HCT116 (cell line): ENCODE results near the gene KSR2. TPM values are rescaled to one million over a fixed set of nuclear protein-coding genes. Genes with fewer than 3 reads are reported as not detected.

Experiments
- ATAC-seq: fragments of 200-7000 bp; cut with Tn5 transposase; 2 replicates; pipeline ENCODE4 v1.9.1; 2020; ENCODE audit warnings: mild to moderate bottlenecking, moderate library complexity
- BruUV-seq: library from RNA; stranded (reverse); fragments of 400-500 nt; replicated peaks from 2 replicates; lab custom pipeline; 2021; lab: Mats Ljungman, UMichigan
- CTCF ChIA-PET: fragments of 300-600 bp; sonication (Branson Sonifier 250); formaldehyde crosslinking; loops from one replicate; lab custom pipeline; 2021; ENCODE audit warnings: antibody characterized with exemption; lab: Charles Lee
- POLR2A ChIA-PET: fragments of 300-600, 350-600 bp; sonication (Branson Sonifier 250); formaldehyde crosslinking; loops from one replicate; lab custom pipeline; 2021; ENCODE audit warnings: antibody characterized with exemption; lab: Charles Lee
- RAD21 ChIA-PET, 2 experiments: fragments of 300-600 bp; sonication (Branson Sonifier 250); formaldehyde crosslinking; loops; one replicate each; lab custom pipeline; 2023; ENCODE audit warnings: low total read pairs in 2 of 2; ENCODE audit not compliant: uncharacterized antibody in 2 of 2, unreplicated experiment in 2 of 2, low non-redundant PET in 1 of 2; lab: Charles Lee
- DNase-seq: peaks from one replicate; pipeline ENCODE4 v3.0.0-alpha.2; 2010; ENCODE audit warnings: low read depth, low spot score
- H2AFZ ChIP-seq: fragments of 200-600 bp; shearing (Covaris generic), sonication (generic); 2 replicates; pipeline ENCODE4 v1.6.1; 2017; ENCODE audit warnings: low read depth, mixed run types, mixed read lengths, antibody characterized with exemption, low read length; ENCODE audit not compliant: poor library complexity, severe bottlenecking
- H3K27ac ChIP-seq: 2 replicates; pipeline ENCODE4 v1.5.1; 2012; ENCODE audit warnings: low read depth, low read length
- H3K27me3 ChIP-seq: fragments of 200-600 bp; sonication (generic); 2 replicates; pipeline ENCODE4 v1.6.1; 2016; ENCODE audit warnings: mixed run types, low read length, mixed read lengths; ENCODE audit not compliant: insufficient read depth
- H3K36me3 ChIP-seq, 2 experiments: fragments of 200-500 bp in 1 of 2; fragments of 200-600 bp in 1 of 2; sonication (Bioruptor generic) in 1 of 2; sonication (generic) in 1 of 2; 2 replicates each; pipeline versions ENCODE4 v1.5.1 to v1.6.1; 2014 to 2016; ENCODE audit warnings: low read length in 2 of 2, inconsistent platforms in 1 of 2, mixed read lengths in 1 of 2, mixed run types in 1 of 2; ENCODE audit not compliant: insufficient read depth in 2 of 2, control insufficient read depth in 1 of 2
- H3K4me1 ChIP-seq, 2 experiments: fragments of 200-600 bp in 1 of 2; sonication (generic) in 1 of 2; 2 replicates each; pipeline versions ENCODE4 v1.5.1 to v1.6.1; 2012 to 2017; ENCODE audit warnings: low read length in 2 of 2, inconsistent platforms in 1 of 2, mild to moderate bottlenecking in 1 of 2, mixed read lengths in 1 of 2, mixed run types in 1 of 2, moderate library complexity in 1 of 2; ENCODE audit not compliant: insufficient read depth in 2 of 2, control insufficient read depth in 1 of 2
- H3K4me2 ChIP-seq: fragments of 200-600 bp; sonication (generic); 2 replicates; pipeline ENCODE4 v1.6.1; 2017; ENCODE audit warnings: mixed run types, low read length, mixed read lengths
- H3K4me3 ChIP-seq, 2 experiments: fragments of 200-600 bp in 1 of 2; sonication (generic) in 1 of 2; replicated peaks in 1 of 2; 2 replicates each; pipeline ENCODE4 v1.5.1; 2011 to 2016; ENCODE audit warnings: low read length in 2 of 2, control low read depth in 1 of 2, low read depth in 1 of 2, mild to moderate bottlenecking in 1 of 2, mixed read lengths in 1 of 2, mixed run types in 1 of 2
- H3K79me2 ChIP-seq: fragments of 200-600 bp; sonication (generic); 2 replicates; pipeline ENCODE4 v1.6.1; 2017; ENCODE audit warnings: mild to moderate bottlenecking, mixed run types, low read length, moderate library complexity, mixed read lengths; ENCODE audit not compliant: insufficient read depth
- H3K9ac ChIP-seq: fragments of 200-600 bp; sonication (generic); 2 replicates; pipeline ENCODE4 v1.6.1; 2016; ENCODE audit warnings: low read length, mixed read lengths
- H3K9me2 ChIP-seq: fragments of 200-600 bp; sonication (generic), shearing (Covaris generic); 2 replicates; pipeline ENCODE4 v1.6.1; 2017; ENCODE audit warnings: mixed run types, mild to moderate bottlenecking, moderate library complexity; ENCODE audit not compliant: insufficient read depth
- H3K9me3 ChIP-seq, 2 experiments: fragments of 200-500 bp in 1 of 2; fragments of 200-600 bp in 1 of 2; sonication (Bioruptor generic) in 1 of 2; sonication (generic) in 1 of 2; 2 replicates each; pipeline ENCODE4 v1.6.1; 2014 to 2017; ENCODE audit warnings: low read length in 2 of 2, mixed read lengths in 2 of 2, inconsistent platforms in 1 of 2, low read depth in 1 of 2, mild to moderate bottlenecking in 1 of 2, mixed run types in 1 of 2, moderate library complexity in 1 of 2; ENCODE audit not compliant: control insufficient read depth in 1 of 2, insufficient read depth in 1 of 2
- H4K20me1 ChIP-seq: fragments of 200-600 bp; sonication (generic), shearing (Covaris generic); 2 replicates; pipeline ENCODE4 v1.6.1; 2017; ENCODE audit warnings: mixed run types, mild to moderate bottlenecking, moderate library complexity; ENCODE audit not compliant: insufficient read depth
- CBX3 ChIP-seq: IDR thresholded peaks from 2 replicates; pipeline ENCODE4 v1.6.1; 2012; ENCODE audit warnings: low read depth
- CEBPB ChIP-seq: IDR thresholded peaks from 2 replicates; pipeline ENCODE4 v1.6.1; 2012; ENCODE audit warnings: low read depth
- EGR1 ChIP-seq: IDR thresholded peaks from 2 replicates; pipeline ENCODE4 v1.6.1; 2012; ENCODE audit warnings: low read depth
- ELF1 ChIP-seq: IDR thresholded peaks from 2 replicates; pipeline ENCODE4 v1.6.1; 2012; ENCODE audit warnings: low read depth, borderline replicate concordance
- EZH2 ChIP-seq: fragments of 200-600 bp; sonication (generic); IDR thresholded peaks from 2 replicates; pipeline ENCODE4 v1.6.1; 2017; ENCODE audit warnings: antibody characterized with exemption, mixed run types
- EZH2phosphoT487 ChIP-seq: fragments of 200-600 bp; IDR thresholded peaks from 2 replicates; pipeline ENCODE4 v1.6.1; 2018; ENCODE audit warnings: antibody characterized with exemption, borderline replicate concordance
- MAX ChIP-seq: IDR thresholded peaks from 2 replicates; pipeline ENCODE4 v1.6.1; 2012
- POLR2A ChIP-seq: IDR thresholded peaks from 2 replicates; pipeline ENCODE4 v1.7.0; 2011; ENCODE audit warnings: borderline replicate concordance; ENCODE audit not compliant: insufficient read depth, insufficient read length; ENCODE audit errors: extremely low read depth
- POLR2AphosphoS5 ChIP-seq: IDR thresholded peaks from 2 replicates; pipeline ENCODE4 v1.6.1; 2011; ENCODE audit warnings: mild to moderate bottlenecking, low read depth, low read length, moderate library complexity
- RAD21 ChIP-seq: IDR thresholded peaks from 2 replicates; pipeline ENCODE4 v1.6.1; 2012; ENCODE audit warnings: low read depth, mild to moderate bottlenecking
- SIN3A ChIP-seq: IDR thresholded peaks from 2 replicates; pipeline ENCODE4 v1.6.1; 2012; ENCODE audit warnings: low read depth
- SP1 ChIP-seq: IDR thresholded peaks from 2 replicates; pipeline ENCODE4 v1.6.1; 2012; ENCODE audit warnings: low read depth
- YY1 ChIP-seq: IDR thresholded peaks from 2 replicates; pipeline ENCODE4 v1.6.1; 2011; ENCODE audit warnings: low read length, low read depth, moderate library complexity, mild to moderate bottlenecking; ENCODE audit not compliant: insufficient replicate concordance; ENCODE audit errors: extremely low read depth
- ZBTB33 ChIP-seq: IDR thresholded peaks from 2 replicates; pipeline ENCODE4 v1.6.1; 2011; ENCODE audit warnings: mild to moderate bottlenecking, low read length, moderate library complexity; ENCODE audit not compliant: insufficient replicate concordance; ENCODE audit errors: extremely low read depth
- intact Hi-C: fragments of 100-400 bp; cut with micrococcal nuclease; formaldehyde crosslinking; loops from 2 replicates; pipeline ENCODE4 v1.10.0; 2022
- total RNA-seq: library from RNA; stranded (reverse); gene quantifications from one replicate; pipeline ENCODE4 v1.2.1, GENCODE V29; 2021; ENCODE audit not compliant: unreplicated experiment
- TF ChIP-seq, protein P1 (sequence below): IDR thresholded peaks from 2 replicates; pipeline ENCODE4 v1.6.1; 2012
- TF ChIP-seq, protein P2 (sequence below), 3 experiments: fragments of 200-600 bp in 1 of 3; sonication (generic) in 1 of 3; IDR thresholded peaks in 2 of 3; conservative IDR thresholded peaks in 1 of 3; 2 replicates each; pipeline ENCODE4 v1.5.1; 2012 to 2017; ENCODE audit warnings: low read depth in 2 of 3, low read length in 2 of 3, antibody characterized with exemption in 1 of 3, borderline replicate concordance in 1 of 3, control low read depth in 1 of 3, mild to moderate bottlenecking in 1 of 3, mixed read lengths in 1 of 3, mixed run types in 1 of 3, moderate library complexity in 1 of 3; ENCODE audit not compliant: insufficient read depth in 1 of 3

The KSR2 gene
- total RNA-seq, 1 experiment from 2014 or later = 10.1 TPM

- H3K36me3 ChIP-seq = no peaks in the 10 kb centered on the region
- H3K9ac ChIP-seq = no peak overlapping the region
- peak overlapping the region; percentile 6; the same call in 1 of the 2 replicates for H3K4me2 ChIP-seq
- peaks cover 13 to 27% of the 10 kb centered on the region in 2 experiments for H3K4me1 ChIP-seq
- no peak for ATAC-seq
- H2AFZ ChIP-seq = no peak overlapping the region
- no peaks in the 10 kb centered on the region for H3K9me2 ChIP-seq
- RAD21 ChIA-PET = no interaction called here
- no peak for DNase-seq
- H3K9me3 ChIP-seq = no peaks in the 10 kb centered on the region
- CTCF ChIA-PET = no interaction called here
- intact Hi-C loops = no loop called here
- TF ChIP-seq RAD21 (no peak), SIN3A (no peak), EZH2phosphoT487 (no peak), MAX (no peak), EGR1 (no peak), CBX3 (no peak), CEBPB (no peak), YY1 (no peak), ZBTB33 (no peak), POLR2A (no peak), EZH2 (no peak), POLR2AphosphoS5 (no peak), ELF1 (no peak), SP1 (no peak)
- TF ChIP-seq, protein P1, sequence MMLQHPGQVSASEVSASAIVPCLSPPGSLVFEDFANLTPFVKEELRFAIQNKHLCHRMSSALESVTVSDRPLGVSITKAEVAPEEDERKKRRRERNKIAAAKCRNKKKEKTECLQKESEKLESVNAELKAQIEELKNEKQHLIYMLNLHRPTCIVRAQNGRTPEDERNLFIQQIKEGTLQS = no peak
- TF ChIP-seq, protein P2, sequence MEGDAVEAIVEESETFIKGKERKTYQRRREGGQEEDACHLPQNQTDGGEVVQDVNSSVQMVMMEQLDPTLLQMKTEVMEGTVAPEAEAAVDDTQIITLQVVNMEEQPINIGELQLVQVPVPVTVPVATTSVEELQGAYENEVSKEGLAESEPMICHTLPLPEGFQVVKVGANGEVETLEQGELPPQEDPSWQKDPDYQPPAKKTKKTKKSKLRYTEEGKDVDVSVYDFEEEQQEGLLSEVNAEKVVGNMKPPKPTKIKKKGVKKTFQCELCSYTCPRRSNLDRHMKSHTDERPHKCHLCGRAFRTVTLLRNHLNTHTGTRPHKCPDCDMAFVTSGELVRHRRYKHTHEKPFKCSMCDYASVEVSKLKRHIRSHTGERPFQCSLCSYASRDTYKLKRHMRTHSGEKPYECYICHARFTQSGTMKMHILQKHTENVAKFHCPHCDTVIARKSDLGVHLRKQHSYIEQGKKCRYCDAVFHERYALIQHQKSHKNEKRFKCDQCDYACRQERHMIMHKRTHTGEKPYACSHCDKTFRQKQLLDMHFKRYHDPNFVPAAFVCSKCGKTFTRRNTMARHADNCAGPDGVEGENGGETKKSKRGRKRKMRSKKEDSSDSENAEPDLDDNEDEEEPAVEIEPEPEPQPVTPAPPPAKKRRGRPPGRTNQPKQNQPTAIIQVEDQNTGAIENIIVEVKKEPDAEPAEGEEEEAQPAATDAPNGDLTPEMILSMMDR (IDR thresholded peaks at IDR 0.05 in 2 of 3, conservative IDR thresholded peaks at IDR 0.05 in 1 of 3; ENCODE audit: borderline replicate concordance in 1 of 3, insufficient read depth in 1 of 3, low read depth in 2 of 3, low read length in 2 of 3) = no peak
- BruUV-seq = no TSS peak
- H3K4me3 ChIP-seq = no peak overlapping the region
- H3K27me3 ChIP-seq = no peaks in the 10 kb centered on the region
- H3K27ac ChIP-seq = no peak overlapping the region
- POLR2A ChIA-PET = no interaction called here
- no peaks in the 10 kb centered on the region for H3K79me2 ChIP-seq
- no peaks in the 10 kb centered on the region for H4K20me1 ChIP-seq
These were observed 479.1 kb downstream of the KSR2 start for GRCh38 chr12:117489671-117490070.
